HG03565 (cell line): ENCODE data around the gene EIF4A3.

Experiments used
- ATAC-seq: cut with Tn5 transposase; IDR thresholded peaks from one replicate; pipeline ENCODE4 v1.9.1; 2021; ENCODE audit warnings: mild to moderate bottlenecking, moderate library complexity; ENCODE audit not compliant: unreplicated experiment

Gene EIF4A3

DNA sequence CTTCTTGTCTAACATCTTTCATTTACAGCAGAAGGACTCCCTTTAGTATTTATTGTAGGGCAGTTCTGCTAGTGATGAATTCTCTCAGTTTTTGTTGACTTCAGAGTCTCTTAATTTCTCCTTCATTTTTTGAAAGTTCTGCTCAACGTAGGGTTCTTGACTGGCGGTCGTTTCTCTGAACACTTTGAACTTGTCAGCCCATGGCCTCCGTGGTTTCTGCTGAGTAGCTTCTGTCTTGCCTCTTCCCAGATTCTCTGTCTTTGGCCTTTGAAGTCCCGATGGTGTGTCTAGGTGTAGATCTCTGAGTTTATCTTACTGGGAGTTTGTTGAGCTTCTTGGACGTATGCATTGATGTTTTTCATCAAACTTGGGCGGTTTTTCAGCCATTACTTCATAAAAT is 32.2 kb downstream of the EIF4A3 start:
- no peak for ATAC-seq

DNA sequence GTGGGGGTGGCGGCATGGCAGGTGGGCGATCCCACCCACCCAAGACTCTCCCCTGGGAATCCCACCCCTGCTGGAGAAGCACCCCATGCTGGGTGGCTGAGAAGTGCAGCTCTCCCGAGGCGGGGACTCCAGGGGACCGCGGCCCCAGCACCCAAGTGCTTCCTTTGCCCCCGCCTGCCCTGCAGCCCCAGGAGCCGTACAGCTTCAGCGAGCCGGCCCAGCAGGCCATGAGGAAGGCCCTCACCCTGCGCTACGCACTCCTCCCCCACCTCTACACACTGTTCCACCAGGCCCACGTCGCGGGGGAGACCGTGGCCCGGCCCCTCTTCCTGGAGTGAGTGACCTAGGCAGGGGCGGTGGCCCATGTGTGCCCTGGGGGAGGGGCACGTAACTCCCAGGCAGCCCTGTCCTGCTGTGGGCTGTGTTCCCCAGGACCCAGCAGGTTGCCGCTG is 33.9 kb downstream of the EIF4A3 start:
- no peak for ATAC-seq

DNA sequence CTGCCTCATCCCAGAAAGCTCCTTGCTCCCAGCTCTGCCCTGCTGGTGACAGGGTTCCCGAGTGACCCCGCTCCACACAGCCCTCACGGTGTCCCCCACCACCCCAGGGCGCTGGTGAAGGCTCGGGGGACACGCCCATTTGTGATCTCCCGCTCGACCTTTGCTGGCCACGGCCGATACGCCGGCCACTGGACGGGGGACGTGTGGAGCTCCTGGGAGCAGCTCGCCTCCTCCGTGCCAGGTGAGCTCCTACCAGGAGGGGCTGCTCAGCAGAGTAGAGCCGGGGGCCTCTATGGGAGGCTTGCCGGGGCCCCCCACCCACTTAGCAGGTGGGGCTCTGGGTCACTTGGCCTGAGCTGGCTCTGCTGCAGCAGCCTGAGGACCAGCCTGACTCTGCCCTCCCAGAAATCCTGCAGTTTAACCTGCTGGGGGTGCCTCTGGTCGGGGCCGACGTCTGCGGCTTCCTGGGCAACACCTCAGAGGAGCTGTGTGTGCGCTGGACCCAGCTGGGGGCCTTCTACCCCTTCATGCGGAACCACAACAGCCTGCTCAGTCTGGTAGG is 34.4 kb downstream of the EIF4A3 start:
- ATAC-seq = no peak

DNA sequence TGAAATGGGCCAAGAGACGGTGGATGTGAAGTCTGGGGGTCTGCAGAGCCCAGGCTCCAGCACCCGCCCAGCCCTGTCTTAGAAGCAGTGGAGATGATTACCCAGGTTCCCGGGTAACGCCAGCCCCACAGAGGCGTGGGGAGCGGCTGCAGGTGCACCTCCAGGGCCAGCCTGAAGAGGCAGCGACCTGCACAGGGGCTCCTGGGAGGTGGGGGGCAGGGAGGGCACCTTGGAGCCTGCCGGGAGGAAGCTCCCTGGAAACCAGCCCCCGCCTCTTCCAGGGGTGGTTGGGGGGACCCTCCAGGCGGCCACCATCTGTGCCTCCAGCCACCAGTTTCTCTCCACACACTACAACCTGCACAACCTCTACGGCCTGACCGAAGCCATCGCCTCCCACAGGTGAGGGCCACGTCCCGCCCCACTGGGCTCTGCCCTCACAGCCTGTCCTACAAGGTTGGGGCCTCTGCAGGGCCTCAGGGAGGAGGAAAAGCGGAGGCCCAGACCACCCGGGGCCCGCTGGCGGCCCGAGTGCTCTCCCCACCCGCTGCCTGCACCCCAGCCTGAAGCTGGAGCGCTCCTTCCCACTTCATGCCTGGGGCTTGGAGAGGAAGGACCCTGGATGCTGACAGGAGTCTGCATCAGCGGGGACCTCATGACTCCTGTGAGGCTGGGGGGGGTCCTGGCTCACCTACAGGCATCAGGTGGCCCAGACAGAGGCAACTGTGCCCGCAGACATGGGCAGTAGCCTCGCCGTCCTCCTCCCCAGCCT is 35.0 kb downstream of the EIF4A3 start:
- ATAC-seq = no peak

DNA sequence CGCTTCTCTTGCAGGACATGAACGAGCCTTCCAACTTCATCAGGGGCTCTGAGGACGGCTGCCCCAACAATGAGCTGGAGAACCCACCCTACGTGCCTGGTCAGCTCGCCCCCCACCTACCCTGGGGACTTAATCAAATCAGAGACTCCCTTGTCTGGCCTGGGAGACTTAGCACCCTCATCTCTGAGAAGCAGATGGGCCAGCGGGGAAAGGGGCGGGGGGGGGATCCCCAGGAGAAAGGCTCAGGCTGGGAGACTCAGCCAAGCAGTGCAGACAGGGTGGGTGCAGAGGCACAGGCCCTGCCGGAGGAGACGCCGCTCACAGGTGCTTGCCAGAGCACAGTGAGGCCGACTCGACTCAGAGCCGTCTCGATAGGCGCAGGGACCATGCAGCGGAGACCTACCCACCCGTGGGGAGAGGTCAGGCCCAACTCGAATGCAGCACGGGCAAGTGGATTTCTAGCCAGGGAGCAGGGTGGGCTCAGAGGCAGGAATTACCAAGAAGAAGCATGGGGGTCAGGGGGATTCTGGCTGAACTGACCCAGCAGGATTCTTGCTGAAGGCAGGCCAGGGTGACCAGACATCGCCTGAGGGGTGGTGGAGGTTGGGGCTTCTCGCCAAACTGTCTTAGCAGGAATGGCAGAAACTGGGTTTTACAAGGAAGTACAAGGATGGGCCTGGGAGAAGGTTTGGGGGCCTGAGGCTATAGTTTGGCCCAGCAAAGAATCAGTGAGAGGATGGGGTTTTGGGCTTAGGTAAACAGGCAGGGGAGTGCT is 35.8 kb downstream of the EIF4A3 start:
- ATAC-seq = no peak

DNA sequence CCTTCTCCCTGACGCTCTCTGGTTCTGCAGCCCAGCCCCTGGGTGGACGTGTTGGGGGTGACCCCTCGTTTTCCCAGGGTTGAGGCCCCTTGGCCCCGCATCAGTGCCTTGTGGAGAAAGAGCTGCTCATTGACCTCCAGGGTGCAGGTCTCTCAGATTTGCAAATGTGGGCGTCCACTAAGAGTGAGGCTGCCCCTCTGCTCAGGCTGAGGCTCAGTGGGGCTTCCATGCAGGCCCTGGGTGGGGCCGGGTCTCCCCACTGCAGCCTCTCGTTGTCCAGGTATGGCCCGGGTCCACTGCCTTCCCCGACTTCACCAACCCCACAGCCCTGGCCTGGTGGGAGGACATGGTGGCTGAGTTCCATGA is 36.5 kb downstream of the EIF4A3 start:
- no peak for ATAC-seq

DNA sequence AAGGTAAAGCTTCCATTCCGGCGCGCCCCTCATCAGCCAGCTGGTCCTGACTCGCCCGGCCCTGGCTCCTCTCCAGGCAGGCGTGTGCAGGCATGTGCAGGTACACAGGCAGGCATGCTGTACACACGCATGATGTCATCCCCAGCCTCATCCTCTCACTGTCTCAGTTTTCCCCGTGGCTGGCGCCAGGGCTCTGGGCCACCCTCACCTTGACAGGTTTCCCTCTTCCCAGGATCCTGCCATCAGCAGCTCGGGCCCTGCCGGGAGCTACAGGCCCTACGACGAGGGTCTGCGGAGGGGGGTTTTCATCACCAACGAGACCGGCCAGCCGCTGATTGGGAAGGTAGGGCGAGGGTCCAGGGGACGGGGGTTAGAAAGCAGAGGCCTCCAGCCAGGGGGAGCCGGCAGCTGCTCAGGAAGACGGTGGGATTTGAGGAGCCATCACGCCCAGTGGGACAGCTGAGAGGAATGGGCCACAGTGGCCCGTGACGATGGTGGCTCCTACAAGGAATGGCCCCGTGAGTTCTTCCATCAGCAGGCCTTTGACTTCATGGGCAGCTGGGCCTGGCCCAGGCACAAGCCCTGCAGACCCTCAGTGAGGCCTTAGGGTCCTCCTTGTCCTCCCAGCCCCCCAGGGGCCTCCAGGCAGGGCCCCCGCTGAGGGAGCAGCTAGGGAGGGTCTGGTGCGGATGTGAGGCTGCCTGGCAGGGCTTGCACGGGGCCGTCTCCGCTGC is 37.0 kb downstream of the EIF4A3 start:
- ATAC-seq = no peak

DNA sequence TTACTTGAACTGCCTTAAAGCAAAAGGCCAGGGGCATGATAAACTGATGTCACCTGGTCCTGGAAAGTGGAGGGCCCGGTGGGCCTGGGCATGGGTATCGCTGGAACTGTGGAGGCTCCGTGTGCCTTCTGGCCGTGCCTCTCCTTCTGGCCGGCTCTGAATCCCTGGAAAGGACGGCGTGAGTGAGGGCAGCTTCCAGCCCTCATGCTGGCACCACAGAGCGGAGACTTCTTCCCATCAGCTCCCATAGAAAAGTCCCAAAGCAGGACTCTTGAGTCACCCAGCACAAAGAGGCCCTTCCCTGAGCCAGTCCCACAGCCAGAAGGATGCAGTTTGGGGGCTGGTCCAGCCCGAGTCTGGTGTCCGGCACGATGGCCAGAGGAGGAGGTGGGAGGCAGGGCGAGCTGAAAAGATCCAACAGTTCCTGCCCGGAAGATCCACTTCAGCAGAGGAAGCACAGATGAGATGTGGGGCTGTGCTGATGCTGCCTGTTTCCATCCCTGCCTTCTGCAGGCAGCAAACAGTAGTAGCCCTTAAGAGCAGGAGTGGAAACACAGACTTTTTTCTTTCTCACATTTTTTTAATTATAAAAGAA is 37.8 kb downstream of the EIF4A3 start:
- no peak for ATAC-seq

DNA sequence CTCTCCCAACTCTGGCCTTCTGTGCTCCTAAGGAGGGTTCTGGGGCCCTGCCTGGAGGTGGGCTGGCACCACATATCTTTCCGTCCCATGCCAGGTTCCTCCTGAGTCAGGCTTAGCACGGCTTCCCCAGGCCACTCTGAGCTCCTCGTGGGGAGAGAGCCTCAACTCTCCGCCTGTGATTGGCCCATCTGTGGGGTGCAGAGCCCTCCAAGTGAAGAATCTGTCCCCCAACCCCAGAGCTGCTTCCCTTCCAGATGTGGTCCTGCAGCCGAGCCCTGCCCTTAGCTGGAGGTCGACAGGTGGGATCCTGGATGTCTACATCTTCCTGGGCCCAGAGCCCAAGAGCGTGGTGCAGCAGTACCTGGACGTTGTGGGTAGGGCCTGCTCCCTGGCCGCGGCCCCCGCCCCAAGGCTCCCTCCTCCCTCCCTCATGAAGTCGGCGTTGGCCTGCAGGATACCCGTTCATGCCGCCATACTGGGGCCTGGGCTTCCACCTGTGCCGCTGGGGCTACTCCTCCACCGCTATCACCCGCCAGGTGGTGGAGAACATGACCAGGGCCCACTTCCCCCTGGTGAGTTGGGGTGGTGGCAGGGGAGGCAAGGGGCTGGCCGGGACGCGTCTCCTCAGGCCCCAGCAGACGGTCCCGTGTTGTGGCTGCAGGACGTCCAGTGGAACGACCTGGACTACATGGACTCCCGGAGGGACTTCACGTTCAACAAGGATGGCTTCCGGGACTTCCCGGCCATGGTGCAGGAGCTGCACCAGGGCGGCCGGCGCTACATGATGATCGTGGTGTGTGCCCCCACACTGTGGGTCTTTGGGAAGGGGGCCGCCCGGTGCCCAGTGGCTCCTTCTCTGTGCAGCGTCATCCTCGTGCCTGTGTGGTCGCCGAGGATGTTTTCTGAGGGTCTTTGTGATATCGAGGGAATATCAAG is 38.6 kb downstream of the EIF4A3 start:
- no peak for ATAC-seq

DNA sequence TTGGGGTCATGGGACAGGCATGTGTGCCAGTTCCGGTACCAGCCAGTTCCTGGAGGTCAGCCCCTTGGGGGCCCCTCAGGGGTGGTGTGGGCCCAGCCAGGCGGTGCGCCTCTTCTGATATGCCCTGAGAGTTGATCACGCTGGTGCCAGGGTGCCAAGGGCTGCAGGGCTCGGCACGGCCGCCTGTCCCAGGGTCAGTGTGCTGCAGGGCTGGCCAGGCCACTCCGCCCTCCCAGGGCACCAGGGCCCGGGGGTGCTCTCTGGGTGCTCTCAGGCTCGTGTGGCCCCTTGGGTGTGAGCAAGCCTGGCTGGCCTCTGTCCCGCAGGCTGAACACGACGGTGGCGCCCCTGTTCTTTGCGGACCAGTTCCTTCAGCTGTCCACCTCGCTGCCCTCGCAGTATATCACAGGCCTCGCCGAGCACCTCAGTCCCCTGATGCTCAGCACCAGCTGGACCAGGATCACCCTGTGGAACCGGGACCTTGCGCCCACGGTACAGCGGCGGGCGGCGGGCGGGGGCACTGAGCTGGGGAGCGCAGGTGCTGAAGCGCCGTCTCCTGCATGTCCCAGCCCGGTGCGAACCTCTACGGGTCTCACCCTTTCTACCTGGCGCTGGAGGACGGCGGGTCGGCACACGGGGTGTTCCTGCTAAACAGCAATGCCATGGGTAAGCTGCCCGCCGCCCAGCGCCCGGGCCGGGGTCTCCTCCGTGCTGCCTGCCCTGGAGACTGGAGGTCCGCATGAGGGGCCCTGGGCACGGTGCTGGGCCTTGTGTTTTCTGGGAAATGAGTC is 39.5 kb downstream of the EIF4A3 start:
- no peak for ATAC-seq

DNA sequence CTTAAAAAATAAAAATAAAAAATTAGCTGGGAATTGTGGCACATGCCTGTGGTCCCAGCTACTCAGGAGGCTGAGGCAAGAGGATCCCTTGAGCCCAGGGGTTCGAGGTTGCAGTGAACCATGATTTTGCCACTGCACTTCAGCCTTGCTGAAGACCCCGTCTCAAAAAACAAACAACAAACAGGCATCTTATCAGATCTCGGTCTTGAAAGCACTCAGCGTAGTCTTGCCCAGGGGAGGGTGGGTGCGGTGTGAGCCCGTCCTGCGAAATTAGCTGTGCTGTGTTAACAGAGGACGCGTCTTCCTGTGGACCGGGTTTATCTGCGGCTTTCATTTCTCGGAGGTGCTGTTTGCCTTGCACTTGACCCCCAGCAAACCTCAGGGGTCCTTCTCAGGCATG is 40.2 kb downstream of the EIF4A3 start:
- ATAC-seq = no peak

DNA sequence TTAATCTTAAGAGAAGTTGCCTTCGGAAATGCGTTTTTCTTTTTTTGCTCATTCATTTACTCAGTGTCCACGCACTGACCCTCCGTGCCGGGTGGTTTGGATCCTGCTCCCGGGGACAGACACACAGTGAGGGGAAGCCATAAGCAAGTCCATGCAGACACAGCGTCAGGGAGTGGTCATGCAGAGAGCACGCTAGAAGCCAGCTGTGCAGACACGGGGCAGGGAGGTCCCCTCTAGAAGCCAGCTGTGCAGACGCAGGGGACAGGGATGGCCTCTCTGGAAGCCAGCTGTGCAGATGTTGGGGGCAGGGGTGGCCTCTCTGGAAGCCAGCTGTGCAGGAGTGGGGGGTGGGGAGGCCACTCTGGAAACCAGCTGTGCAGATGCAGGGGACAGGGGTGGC is 40.8 kb downstream of the EIF4A3 start:
- ATAC-seq = no peak

DNA sequence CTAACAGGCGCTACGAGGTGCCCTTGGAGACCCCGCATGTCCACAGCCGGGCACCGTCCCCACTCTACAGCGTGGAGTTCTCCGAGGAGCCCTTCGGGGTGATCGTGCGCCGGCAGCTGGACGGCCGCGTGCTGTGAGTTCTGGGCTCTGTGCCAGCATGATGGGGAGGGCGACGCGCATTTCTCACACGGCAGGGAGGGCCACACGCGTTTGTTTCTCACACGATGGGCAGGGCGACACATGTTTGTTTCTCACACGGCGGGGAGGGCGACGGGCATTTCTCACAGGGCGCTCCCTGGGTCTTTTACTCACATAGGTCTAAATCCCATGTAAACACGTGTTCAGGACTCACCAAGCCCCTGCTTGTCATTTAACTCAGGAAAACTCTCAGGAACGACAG is 41.2 kb downstream of the EIF4A3 start:
- ATAC-seq = no peak

DNA sequence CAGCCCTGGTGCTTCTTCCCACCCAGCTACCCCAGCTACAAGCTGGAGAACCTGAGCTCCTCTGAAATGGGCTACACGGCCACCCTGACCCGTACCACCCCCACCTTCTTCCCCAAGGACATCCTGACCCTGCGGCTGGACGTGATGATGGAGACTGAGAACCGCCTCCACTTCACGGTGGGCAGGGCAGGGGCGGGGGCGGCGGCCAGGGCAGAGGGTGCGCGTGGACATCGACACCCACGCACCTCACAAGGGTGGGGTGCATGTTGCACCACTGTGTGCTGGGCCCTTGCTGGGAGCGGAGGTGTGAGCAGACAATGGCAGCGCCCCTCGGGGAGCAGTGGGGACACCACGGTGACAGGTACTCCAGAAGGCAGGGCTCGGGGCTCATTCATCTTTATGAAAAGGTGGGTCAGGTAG is 42.0 kb downstream of the EIF4A3 start:
- ATAC-seq = no peak

DNA sequence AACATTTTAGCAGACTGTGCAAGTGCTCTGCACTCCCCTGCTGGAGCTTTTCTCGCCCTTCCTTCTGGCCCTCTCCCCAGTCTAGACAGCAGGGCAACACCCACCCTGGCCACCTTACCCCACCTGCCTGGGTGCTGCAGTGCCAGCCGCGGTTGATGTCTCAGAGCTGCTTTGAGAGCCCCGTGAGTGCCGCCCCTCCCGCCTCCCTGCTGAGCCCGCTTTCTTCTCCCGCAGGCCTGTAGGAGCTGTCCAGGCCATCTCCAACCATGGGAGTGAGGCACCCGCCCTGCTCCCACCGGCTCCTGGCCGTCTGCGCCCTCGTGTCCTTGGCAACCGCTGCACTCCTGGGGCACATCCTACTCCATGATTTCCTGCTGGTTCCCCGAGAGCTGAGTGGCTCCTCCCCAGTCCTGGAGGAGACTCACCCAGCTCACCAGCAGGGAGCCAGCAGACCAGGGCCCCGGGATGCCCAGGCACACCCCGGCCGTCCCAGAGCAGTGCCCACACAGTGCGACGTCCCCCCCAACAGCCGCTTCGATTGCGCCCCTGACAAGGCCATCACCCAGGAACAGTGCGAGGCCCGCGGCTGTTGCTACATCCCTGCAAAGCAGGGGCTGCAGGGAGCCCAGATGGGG is 42.5 kb downstream of the EIF4A3 start:
- ATAC-seq = no peak

DNA sequence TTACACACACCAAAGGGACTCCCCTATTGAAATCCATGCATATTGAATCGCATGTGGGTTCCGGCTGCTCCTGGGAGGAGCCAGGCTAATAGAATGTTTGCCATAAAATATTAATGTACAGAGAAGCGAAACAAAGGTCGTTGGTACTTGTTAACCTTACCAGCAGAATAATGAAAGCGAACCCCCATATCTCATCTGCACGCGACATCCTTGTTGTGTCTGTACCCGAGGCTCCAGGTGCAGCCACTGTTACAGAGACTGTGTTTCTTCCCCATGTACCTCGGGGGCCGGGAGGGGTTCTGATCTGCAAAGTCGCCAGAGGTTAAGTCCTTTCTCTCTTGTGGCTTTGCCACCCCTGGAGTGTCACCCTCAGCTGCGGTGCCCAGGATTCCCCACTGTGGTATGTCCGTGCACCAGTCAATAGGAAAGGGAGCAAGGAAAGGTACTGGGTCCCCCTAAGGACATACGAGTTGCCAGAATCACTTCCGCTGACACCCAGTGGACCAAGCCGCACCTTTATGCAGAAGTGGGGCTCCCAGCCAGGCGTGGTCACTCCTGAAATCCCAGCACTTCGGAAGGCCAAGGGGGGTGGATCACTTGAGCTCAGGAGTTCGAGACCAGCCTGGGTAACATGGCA is 43.4 kb downstream of the EIF4A3 start:
- no peak for ATAC-seq

DNA sequence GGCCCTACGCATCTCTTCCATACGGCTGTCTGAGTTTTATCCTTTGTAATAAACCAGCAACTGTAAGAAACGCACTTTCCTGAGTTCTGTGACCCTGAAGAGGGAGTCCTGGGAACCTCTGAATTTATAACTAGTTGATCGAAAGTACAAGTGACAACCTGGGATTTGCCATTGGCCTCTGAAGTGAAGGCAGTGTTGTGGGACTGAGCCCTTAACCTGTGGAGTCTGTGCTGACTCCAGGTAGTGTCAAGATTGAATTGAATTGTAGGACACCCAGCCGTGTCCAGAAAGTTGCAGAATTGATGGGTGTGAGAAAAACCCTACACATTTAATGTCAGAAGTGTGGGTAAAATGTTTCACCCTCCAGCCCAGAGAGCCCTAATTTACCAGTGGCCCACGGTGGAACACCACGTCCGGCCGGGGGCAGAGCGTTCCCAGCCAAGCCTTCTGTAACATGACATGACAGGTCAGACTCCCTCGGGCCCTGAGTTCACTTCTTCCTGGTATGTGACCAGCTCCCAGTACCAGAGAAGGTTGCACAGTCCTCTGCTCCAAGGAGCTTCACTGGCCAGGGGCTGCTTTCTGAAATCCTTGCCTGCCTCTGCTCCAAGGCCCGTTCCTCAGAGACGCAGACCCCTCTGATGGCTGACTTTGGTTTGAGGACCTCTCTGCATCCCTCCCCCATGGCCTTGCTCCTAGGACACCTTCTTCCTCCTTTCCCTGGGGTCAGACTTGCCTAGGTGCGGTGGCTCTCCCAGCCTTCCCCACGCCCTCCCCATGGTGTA is 44.1 kb downstream of the EIF4A3 start:
- no peak for ATAC-seq
